H1 (cell line): ENCODE results near the gene TMEM125. TPM values are rescaled to one million over a fixed set of nuclear protein-coding genes. Genes with fewer than 3 reads are reported as not detected.

Experiments used
- CTCF ChIA-PET: fragments of 300-600 bp; sonication (Branson Sonifier 250); formaldehyde crosslinking; loops from one replicate; lab custom pipeline; 2021; ENCODE audit not compliant: partially characterized antibody; lab: Charles Lee
- POLR2A ChIA-PET: fragments of 300-600 bp; sonication (Branson Sonifier 250); formaldehyde crosslinking; loops from one replicate; lab custom pipeline; 2021; ENCODE audit warnings: inconsistent platforms; ENCODE audit not compliant: partially characterized antibody; lab: Charles Lee
- DNase-seq, 2 experiments: peaks; one replicate each; pipeline versions ENCODE4 v3.0.0 to v3.0.0-alpha.2; 2010 to 2022; ENCODE audit warnings: low spot score in 2 of 2, low read depth in 1 of 2, mixed read lengths in 1 of 2
- FAIRE-seq: peaks from 2 replicates; lab custom pipeline; 2011; peaks lifted over from hg19 to GRCh38; lab: Jason Lieb, UNC
- H2AFZ ChIP-seq: 2 replicates; pipeline ENCODE4 v1.8.1; 2012; ENCODE audit warnings: low read length, inconsistent platforms
- H2AK5ac ChIP-seq: 2 replicates; pipeline ENCODE4 v1.6.1; 2013; ENCODE audit warnings: low read depth, low read length
- H2BK120ac ChIP-seq: replicated peaks from 2 replicates; pipeline ENCODE3; 2013; ENCODE audit warnings: low read depth, low read length, inconsistent platforms
- H2BK12ac ChIP-seq: 2 replicates; pipeline ENCODE4 v1.6.1; 2013; ENCODE audit warnings: low read depth, low read length
- H2BK15ac ChIP-seq: 2 replicates; pipeline ENCODE4 v1.6.1; 2013; ENCODE audit warnings: low read length
- H2BK20ac ChIP-seq: 2 replicates; pipeline ENCODE4 v1.6.1; 2013; ENCODE audit warnings: low read length
- H2BK5ac ChIP-seq: 2 replicates; pipeline ENCODE4 v1.6.1; 2013; ENCODE audit warnings: low read depth, low read length
- H3K14ac ChIP-seq: 2 replicates; pipeline ENCODE4 v1.6.1; 2013; ENCODE audit warnings: inconsistent platforms; ENCODE audit not compliant: insufficient read length
- H3K18ac ChIP-seq: 2 replicates; pipeline ENCODE4 v1.6.1; 2013; ENCODE audit warnings: low read length; ENCODE audit errors: extremely low read depth
- H3K23ac ChIP-seq: 2 replicates; pipeline ENCODE4 v1.6.1; 2013; ENCODE audit warnings: inconsistent platforms; ENCODE audit not compliant: insufficient read length
- H3K23me2 ChIP-seq: 2 replicates; pipeline ENCODE4 v1.6.1; 2013; ENCODE audit warnings: low read depth, low read length
- H3K27ac ChIP-seq: 2 replicates; pipeline ENCODE4 v1.6.1; 2011; ENCODE audit warnings: low read depth, low read length, inconsistent platforms
- H3K27me3 ChIP-seq, 4 experiments: replicated peaks in 1 of 4; 1 replicate in 1 of 4; 2 replicates in 3 of 4; pipeline versions ENCODE4 v1.6.1 to v1.8.1; 2011 to 2013; ENCODE audit warnings: low read length in 3 of 4, mild to moderate bottlenecking in 3 of 4, inconsistent platforms in 2 of 4, mixed read lengths in 2 of 4, moderate library complexity in 1 of 4; ENCODE audit not compliant: control insufficient read depth in 3 of 4, insufficient read depth in 3 of 4; ENCODE audit errors: extremely low read depth in 1 of 4
- H3K36me3 ChIP-seq, 4 experiments: 2 replicates each; pipeline versions ENCODE4 v1.6.1 to v1.8.1; 2011 to 2013; ENCODE audit warnings: mild to moderate bottlenecking in 4 of 4, low read length in 3 of 4, moderate library complexity in 2 of 4, control low read depth in 1 of 4, inconsistent platforms in 1 of 4; ENCODE audit not compliant: insufficient read depth in 4 of 4, control insufficient read depth in 2 of 4
- H3K4ac ChIP-seq: replicated peaks from 2 replicates; pipeline ENCODE3; 2013; ENCODE audit warnings: low read length, low read depth, mixed read lengths, inconsistent platforms; ENCODE audit not compliant: insufficient read length
- H3K4me1 ChIP-seq, 4 experiments: replicated peaks in 1 of 4; 1 replicate in 1 of 4; 2 replicates in 3 of 4; pipeline versions ENCODE4 v1.6.1 to v1.8.1; 2011 to 2013; ENCODE audit warnings: low read length in 3 of 4, inconsistent platforms in 2 of 4, mixed read lengths in 1 of 4; ENCODE audit not compliant: insufficient read depth in 4 of 4, control insufficient read depth in 3 of 4
- H3K4me2 ChIP-seq, 2 experiments: 2 replicates each; pipeline versions ENCODE4 v1.6.1 to v1.8.1; 2011 to 2013; ENCODE audit warnings: low read depth in 2 of 2, low read length in 2 of 2, control low read depth in 1 of 2, inconsistent platforms in 1 of 2, mild to moderate bottlenecking in 1 of 2; ENCODE audit not compliant: insufficient read depth in 1 of 2
- H3K4me3 ChIP-seq, 4 experiments: fragments of 200-600, 300-600 bp in 1 of 4; sonication (generic), shearing (Covaris generic), sonication (Bioruptor Twin) in 1 of 4; 2 replicates each; pipeline versions ENCODE4 v1.5.1 to v1.8.1; 2011 to 2016; ENCODE audit warnings: low read length in 4 of 4, low read depth in 3 of 4, control low read depth in 2 of 4, inconsistent platforms in 2 of 4, mild to moderate bottlenecking in 2 of 4, mixed read lengths in 1 of 4, moderate library complexity in 1 of 4; ENCODE audit not compliant: insufficient read depth in 2 of 4; ENCODE audit errors: extremely low read depth in 1 of 4
- H3K56ac ChIP-seq: replicated peaks from 2 replicates; pipeline ENCODE3; 2013; ENCODE audit warnings: low read depth, mild to moderate bottlenecking, mixed read lengths, low read length, inconsistent platforms; ENCODE audit not compliant: insufficient read length
- H3K79me1 ChIP-seq: 2 replicates; pipeline ENCODE4 v1.6.1; 2013; ENCODE audit warnings: low read depth, low read length, control low read depth
- H3K79me2 ChIP-seq, 2 experiments: 2 replicates each; pipeline versions ENCODE4 v1.6.1 to v1.8.1; 2012 to 2013; ENCODE audit warnings: low read length in 2 of 2, mild to moderate bottlenecking in 2 of 2, inconsistent platforms in 1 of 2; ENCODE audit not compliant: insufficient read depth in 2 of 2, control insufficient read depth in 1 of 2
- H3K9ac ChIP-seq, 4 experiments: replicated peaks in 1 of 4; 1 replicate in 1 of 4; 2 replicates in 3 of 4; pipeline versions ENCODE4 v1.6.1 to v1.8.1; 2011 to 2013; ENCODE audit warnings: low read depth in 3 of 4, low read length in 3 of 4, control low read depth in 2 of 4, mild to moderate bottlenecking in 2 of 4, moderate library complexity in 2 of 4, inconsistent platforms in 1 of 4; ENCODE audit errors: extremely low read depth in 1 of 4
- H3K9me3 ChIP-seq, 2 experiments: 2 replicates each; pipeline versions ENCODE4 v1.6.1 to v1.8.1; 2012 to 2013; ENCODE audit warnings: mild to moderate bottlenecking in 2 of 2, moderate library complexity in 2 of 2, control low read depth in 1 of 2, inconsistent platforms in 1 of 2, low read depth in 1 of 2, low read length in 1 of 2, mixed read lengths in 1 of 2; ENCODE audit not compliant: insufficient read depth in 2 of 2
- H4K20me1 ChIP-seq, 2 experiments: replicated peaks in 1 of 2; 2 replicates each; pipeline versions ENCODE3 to v1.8.1; 2011 to 2013; ENCODE audit warnings: inconsistent platforms in 2 of 2, low read length in 2 of 2, mild to moderate bottlenecking in 1 of 2; ENCODE audit not compliant: insufficient read depth in 2 of 2, control insufficient read depth in 1 of 2
- H4K5ac ChIP-seq: 2 replicates; pipeline ENCODE4 v1.6.1; 2013; ENCODE audit warnings: low read length, low read depth, mixed read lengths, inconsistent platforms; ENCODE audit not compliant: insufficient read length
- H4K8ac ChIP-seq: 2 replicates; pipeline ENCODE4 v1.8.0; 2013; ENCODE audit warnings: mild to moderate bottlenecking, moderate library complexity, low read length, inconsistent platforms; ENCODE audit not compliant: insufficient read depth; ENCODE audit errors: extremely low read depth
- H4K91ac ChIP-seq: replicated peaks from 2 replicates; pipeline ENCODE3; 2013; ENCODE audit warnings: low read length, mixed read lengths, inconsistent platforms; ENCODE audit not compliant: insufficient read length
- GABPA ChIP-seq: IDR thresholded peaks from 2 replicates; pipeline ENCODE4 v1.6.1; 2011; ENCODE audit warnings: mild to moderate bottlenecking, low read length, moderate library complexity, borderline replicate concordance; ENCODE audit not compliant: insufficient read depth
- HDAC2 ChIP-seq, 2 experiments: fragments of 300-600 bp in 1 of 2; sonication (generic) in 1 of 2; IDR thresholded peaks; 2 replicates each; pipeline ENCODE4 v1.6.1; 2011 to 2012; ENCODE audit warnings: low read depth in 2 of 2, low read length in 2 of 2, mild to moderate bottlenecking in 2 of 2, moderate library complexity in 2 of 2, borderline replicate concordance in 1 of 2, inconsistent platforms in 1 of 2
- JUND ChIP-seq: IDR thresholded peaks from 2 replicates; pipeline ENCODE4 v1.6.1; 2011; ENCODE audit warnings: mild to moderate bottlenecking, improper control_type of control experiment, low read length
- KDM1A ChIP-seq: fragments of 200-600, 300-600 bp; sonication (generic); IDR thresholded peaks from 2 replicates; pipeline ENCODE4 v1.7.1; 2016; ENCODE audit warnings: mild to moderate bottlenecking, low read length, borderline replicate concordance
- MAFK ChIP-seq: IDR thresholded peaks from 2 replicates; pipeline ENCODE4 v1.6.1; 2012; ENCODE audit warnings: low read depth, mild to moderate bottlenecking, improper control_type of control experiment, low read length
- NANOG ChIP-seq: IDR thresholded peaks from 2 replicates; pipeline ENCODE4 v1.6.1; 2011; ENCODE audit warnings: low read length, low read depth, mild to moderate bottlenecking, inconsistent platforms; ENCODE audit not compliant: insufficient read depth, poor library complexity, severe bottlenecking
- POLR2A ChIP-seq, 2 experiments: IDR thresholded peaks; 1 replicate in 1 of 2; 2 replicates in 1 of 2; pipeline ENCODE4 v1.6.1; 2011; ENCODE audit warnings: low read depth in 2 of 2, low read length in 2 of 2, mild to moderate bottlenecking in 2 of 2; ENCODE audit errors: control extremely low read depth in 1 of 2
- POU5F1 ChIP-seq: IDR thresholded peaks from 2 replicates; pipeline ENCODE4 v1.6.1; 2011; ENCODE audit warnings: low read depth, mild to moderate bottlenecking, low read length, moderate library complexity
- TBP ChIP-seq: IDR thresholded peaks from 2 replicates; pipeline ENCODE4 v1.6.1; 2011; ENCODE audit warnings: low read depth, low read length, improper control_type of control experiment
- TEAD4 ChIP-seq: IDR thresholded peaks from 2 replicates; pipeline ENCODE4 v1.6.1; 2012; ENCODE audit warnings: low read depth, low read length, inconsistent platforms, mixed read lengths
- WGBS, 2 experiments: shearing (Covaris generic) in 1 of 2; methylation state at CpG; one replicate each; pipeline versions ENCODE4 v1.1.6 to v1.1.7; 2013 to 2015; ENCODE audit warnings: low lambda C conversion rate in 2 of 2, mixed read lengths in 2 of 2, inconsistent platforms in 1 of 2, low coverage in 1 of 2, missing lambda C conversion rate in 1 of 2; ENCODE audit not compliant: insufficient replicate concordance in 2 of 2, insufficient coverage in 1 of 2, insufficient read length in 1 of 2; ENCODE audit errors: extremely low coverage in 1 of 2, missing lambda C conversion rate in 1 of 2; 5-methylcytosine and 5-hydroxymethylcytosine counted together
- polyA plus RNA-seq, 7 experiments: library from polyadenylated mRNA; depleted of rRNA in 3 of 7; stranded (reverse) in 5 of 7; unstranded in 2 of 7; fragments of >200 nt in 5 of 7; fragments of 200-250 nt in 2 of 7; gene quantifications; 1 replicate in 5 of 7; 2 replicates in 1 of 7; 4 replicates in 1 of 7; pipeline versions ENCODE4 v1.2.1 to v1.2.3, GENCODE V29; 2011 to 2013; ENCODE audit warnings: missing spikeins in 2 of 7, mixed read lengths in 2 of 7
- total RNA-seq: library from RNA; stranded (reverse); fragmentation: NEBNext Ultra II Directional; extraction: Animal tissue kit (Norgen Biotek cat#: 25700); gene quantifications from 2 replicates; pipeline ENCODE4 v1.2.1, GENCODE V29; 2021

The TMEM125 gene
- total and polyA plus RNA-seq, 2 of the 8 experiments (the other 6 are each of a cell fraction or from before 2014, with no cell fraction given) = 26.5 to 46.7 TPM

DNA sequence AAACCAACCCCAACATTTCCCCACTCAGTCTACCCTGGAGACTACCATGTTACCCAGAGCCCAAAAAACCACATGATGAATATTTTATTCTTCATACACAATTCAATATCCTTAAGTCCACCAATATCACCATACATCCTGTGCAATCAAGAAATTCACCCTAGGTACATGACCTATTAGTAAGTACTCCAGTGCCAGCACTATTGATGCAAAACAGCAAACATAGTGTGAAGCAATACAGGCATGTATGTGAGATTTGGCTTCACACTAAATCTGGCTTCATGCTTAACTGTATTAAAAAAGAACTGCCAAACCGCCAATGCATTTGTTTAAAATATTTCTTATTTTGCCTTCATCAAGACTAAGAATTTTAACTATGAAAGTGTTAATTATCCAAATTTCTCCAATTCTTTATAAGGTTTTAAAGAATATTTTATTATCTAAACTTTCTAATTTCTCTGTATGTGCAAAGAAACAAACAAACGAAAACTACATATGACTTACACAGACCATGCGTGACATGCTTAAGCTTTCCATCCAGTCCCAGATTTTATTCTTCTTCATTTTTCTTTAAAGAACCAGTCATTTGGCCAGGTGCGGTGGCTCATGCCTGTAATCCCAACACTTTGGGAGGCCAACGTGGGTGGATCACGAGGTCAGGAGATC lies 22.4 kb upstream of the TMEM125 start:
- DNase-seq (no peak), FAIRE-seq (no peak)
- Histone ChIP-seq H3K4me2 (no peak overlapping the region), H4K5ac (no peak overlapping the region), H2BK12ac (no peak overlapping the region), H3K18ac (no peak overlapping the region), H2BK5ac (no peak overlapping the region), H3K4me1 (no peaks in the 10 kb centered on the region), H3K27ac (no peak overlapping the region), H2BK120ac (no peak overlapping the region), H3K14ac (no peak overlapping the region), H3K9me3 (peaks cover 23 to 45% of the 10 kb centered on the region in 2 experiments), H3K56ac (no peak overlapping the region), H3K9ac (no peak overlapping the region), H3K27me3 (no peaks in the 10 kb centered on the region), H2AFZ (no peak overlapping the region), H4K91ac (no peak overlapping the region), H3K79me2 (no peaks in the 10 kb centered on the region), H3K4ac (no peak overlapping the region), H3K36me3 (no peaks in the 10 kb centered on the region), H4K8ac (no peak overlapping the region), H3K23ac (no peak overlapping the region), H2BK20ac (no peak overlapping the region)
- POLR2A ChIA-PET = no interaction called here
- TF ChIP-seq GABPA = no peak
- no peak for TF ChIP-seq TEAD4
- TF ChIP-seq NANOG = no peak
- no peak for TF ChIP-seq HDAC2 (IDR thresholded peaks at IDR 0.05; ENCODE audit: borderline replicate concordance in 1 of 2, low read depth in 2 of 2, low read length in 2 of 2)
- TF ChIP-seq POLR2A (IDR thresholded peaks at IDR 0.05; ENCODE audit: control extremely low read depth in 1 of 2, low read depth in 2 of 2, low read length in 2 of 2) = no peak
- no peak for TF ChIP-seq TBP
- no peak for TF ChIP-seq JUND
- TF ChIP-seq POU5F1 = no peak
- TF ChIP-seq MAFK = no peak
- TF ChIP-seq KDM1A = no peak
- TF ChIP-seq, all 59 proteins: peak for 0
- CTCF ChIA-PET = interaction anchor here (0.8 kb wide), 1 partner anchor 20 kb away, joined by 3 read pairs; no protein-coding TSS in a partner anchor
- H4K20me1 ChIP-seq = no peaks in the 10 kb centered on the region
- H2BK15ac ChIP-seq = no peak overlapping the region
- no peaks in the 10 kb centered on the region for H3K23me2 ChIP-seq
- no peaks in the 10 kb centered on the region for H3K79me1 ChIP-seq
- H3K4me3 ChIP-seq = no peak overlapping the region
- no peak overlapping the region for H2AK5ac ChIP-seq
- 86% methylated on average over 6 of the region's 6 CpGs; no CpG with 5 or more reads in 1 of the 2 experiments for WGBS, 2 experiments
